ENCODE results near the gene ARL15.

ARL15 gene

GRCh38 chr5:54083851-54084250 is 226.5 kb downstream of the ARL15 start:
- DNase-seq (ENCODE audit: low read depth): peak; percentile 22

GRCh38 chr5:54083245-54083644 is 227.1 kb downstream of the ARL15 start:
- no peak for TF ChIP-seq CTCF (conservative IDR thresholded peaks at IDR 0.05; ENCODE audit: control insufficient read depth, insufficient read depth, low read depth, low read length)
- DNase-seq (ENCODE audit: low read depth): no peak

More at GRCh38 chr5:54083851-54084250, 226.5 kb downstream of the ARL15 start:
- no peak for TF ChIP-seq CTCF (conservative IDR thresholded peaks at IDR 0.05; ENCODE audit: control insufficient read depth, insufficient read depth, low read depth, low read length)
- no peak overlapping the region for H3K4me3 ChIP-seq (ENCODE audit: control insufficient read depth, low read depth, low read length)

DNA sequence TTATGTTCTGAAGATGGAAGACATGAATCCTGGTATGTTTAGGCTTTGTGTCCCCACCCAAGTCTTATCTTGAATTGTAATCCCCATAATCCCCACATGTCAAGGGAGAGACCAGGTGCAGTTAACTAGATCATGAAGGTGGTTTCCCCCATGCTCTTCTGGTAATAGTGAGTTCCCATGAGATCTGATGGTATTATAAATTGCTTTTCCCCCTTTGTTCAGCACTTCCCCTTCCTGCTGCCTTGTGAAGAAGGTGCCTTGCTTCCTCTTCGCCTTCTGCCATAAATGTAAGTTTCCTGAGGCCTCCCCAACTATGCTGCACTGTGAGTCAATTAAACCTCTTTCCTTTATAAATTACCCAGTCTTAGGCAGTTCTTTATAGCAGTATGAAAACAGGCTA is 229.0 kb downstream of the ARL15 start:
- TF ChIP-seq CTCF (conservative IDR thresholded peaks at IDR 0.05; ENCODE audit: control insufficient read depth, insufficient read depth, low read depth, low read length): no peak
- H3K4me3 ChIP-seq (ENCODE audit: control insufficient read depth, low read depth, low read length): no peak overlapping the region
- DNase-seq (ENCODE audit: low read depth): no peak

More at GRCh38 chr5:54083245-54083644, 227.1 kb downstream of the ARL15 start:
- no peak overlapping the region for H3K4me3 ChIP-seq (ENCODE audit: control insufficient read depth, low read depth, low read length)

- no peak for TF ChIP-seq CTCF (conservative IDR thresholded peaks at IDR 0.05; ENCODE audit: control insufficient read depth, insufficient read depth, low read depth, low read length)
- H3K4me3 ChIP-seq (ENCODE audit: control insufficient read depth, low read depth, low read length): no peak overlapping the region
- DNase-seq (ENCODE audit: low read depth): no peak
Observed at GRCh38 chr5:54080831-54081230, 229.5 kb downstream of the ARL15 start.

GRCh38 chr5:54073735-54074134 is 236.6 kb downstream of the ARL15 start:
- H3K4me3 ChIP-seq (ENCODE audit: control insufficient read depth, low read depth, low read length): no peak overlapping the region
- DNase-seq (ENCODE audit: low read depth): no peak
- TF ChIP-seq CTCF (conservative IDR thresholded peaks at IDR 0.05; ENCODE audit: control insufficient read depth, insufficient read depth, low read depth, low read length): no peak

DNA sequence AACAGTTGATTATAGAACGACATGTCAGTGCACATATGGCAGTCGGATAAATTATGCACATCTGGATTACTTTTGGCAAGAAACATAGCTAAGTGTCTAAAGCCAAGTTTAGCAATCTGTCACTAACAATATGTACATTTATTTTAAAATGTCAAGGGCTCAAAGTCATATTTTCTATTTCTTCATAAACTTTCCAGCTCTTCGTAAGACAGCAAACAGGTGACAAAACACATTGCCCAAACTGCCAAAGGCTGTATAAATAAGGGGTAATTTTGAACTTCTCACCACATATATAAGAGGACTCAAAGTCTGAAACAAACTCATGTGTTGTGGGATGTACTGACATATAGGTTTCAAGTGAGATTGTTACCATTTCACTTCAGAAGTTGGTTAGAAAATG is 237.2 kb downstream of the ARL15 start:
- no peak overlapping the region for H3K4me3 ChIP-seq (ENCODE audit: control insufficient read depth, low read depth, low read length)
- no peak for TF ChIP-seq CTCF (conservative IDR thresholded peaks at IDR 0.05; ENCODE audit: control insufficient read depth, insufficient read depth, low read depth, low read length)
- DNase-seq (ENCODE audit: low read depth): no peak

DNA sequence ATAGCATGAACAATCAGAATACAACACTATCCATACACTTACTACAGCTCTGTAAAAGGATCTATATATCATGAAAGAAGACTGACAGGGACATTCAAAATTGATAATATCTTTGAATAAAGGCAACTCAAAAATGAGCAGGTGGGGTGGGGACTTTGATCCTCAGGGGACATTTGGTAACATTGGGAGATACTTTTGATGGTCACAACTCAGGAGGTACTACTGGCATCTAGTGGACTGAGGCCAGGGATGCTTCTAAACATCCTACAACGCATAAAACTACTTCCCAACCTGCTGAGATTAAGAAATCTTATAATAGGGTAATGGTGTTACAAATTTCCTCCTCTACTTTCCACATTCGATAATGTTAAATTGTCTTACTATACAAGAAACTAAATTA is 243.9 kb downstream of the ARL15 start:
- no peak overlapping the region for H3K4me3 ChIP-seq (ENCODE audit: control insufficient read depth, low read depth, low read length)
- DNase-seq (ENCODE audit: low read depth): no peak
- no peak for TF ChIP-seq CTCF (conservative IDR thresholded peaks at IDR 0.05; ENCODE audit: control insufficient read depth, insufficient read depth, low read depth, low read length)

All from fibroblast of mammary gland (primary cell).